GM12875 (cell line): Measurements from ENCODE around the gene MAPK8.

Source experiments
- H3K4me3 ChIP-seq: one replicate; pipeline ENCODE4 v1.5.1; 2011; ENCODE audit warnings: low read depth, low read length, control low read depth
- TF ChIP-seq, protein P1 (sequence below): IDR thresholded peaks from 2 replicates; pipeline ENCODE4 v1.5.1; 2011; ENCODE audit warnings: low read depth, mild to moderate bottlenecking, control low read depth, inconsistent platforms, low read length, moderate library complexity, borderline replicate concordance; ENCODE audit not compliant: insufficient read depth

MAPK8 gene

DNA sequence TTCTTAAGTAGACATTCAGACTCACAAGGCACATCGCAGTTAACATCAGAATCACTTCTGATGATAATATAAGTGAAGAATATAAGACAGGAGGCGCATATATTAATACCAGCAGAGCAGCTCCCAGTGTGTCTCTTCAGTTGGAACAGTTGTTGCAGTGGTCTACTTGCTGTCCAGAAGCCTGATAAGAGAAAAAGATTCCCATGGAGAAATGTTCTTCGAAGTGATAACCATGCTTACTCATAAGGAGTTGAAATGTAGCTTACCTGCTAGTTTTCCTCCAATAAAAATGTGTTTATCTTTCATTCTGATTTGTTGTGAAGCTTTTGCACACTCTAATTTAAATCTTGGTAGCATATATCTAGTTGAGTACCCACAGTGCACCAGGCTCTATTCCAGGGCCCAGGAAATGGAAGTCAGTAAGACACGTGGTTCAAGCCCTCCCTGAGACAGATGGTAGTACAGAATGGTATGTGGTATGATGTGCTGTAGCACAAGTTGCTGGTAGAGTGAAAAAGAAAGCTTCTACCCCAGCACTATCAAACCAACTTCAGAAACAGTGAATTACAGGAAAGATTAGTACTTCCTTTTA is 124.0 kb downstream of the MAPK8 start:
- TF ChIP-seq, protein P1, sequence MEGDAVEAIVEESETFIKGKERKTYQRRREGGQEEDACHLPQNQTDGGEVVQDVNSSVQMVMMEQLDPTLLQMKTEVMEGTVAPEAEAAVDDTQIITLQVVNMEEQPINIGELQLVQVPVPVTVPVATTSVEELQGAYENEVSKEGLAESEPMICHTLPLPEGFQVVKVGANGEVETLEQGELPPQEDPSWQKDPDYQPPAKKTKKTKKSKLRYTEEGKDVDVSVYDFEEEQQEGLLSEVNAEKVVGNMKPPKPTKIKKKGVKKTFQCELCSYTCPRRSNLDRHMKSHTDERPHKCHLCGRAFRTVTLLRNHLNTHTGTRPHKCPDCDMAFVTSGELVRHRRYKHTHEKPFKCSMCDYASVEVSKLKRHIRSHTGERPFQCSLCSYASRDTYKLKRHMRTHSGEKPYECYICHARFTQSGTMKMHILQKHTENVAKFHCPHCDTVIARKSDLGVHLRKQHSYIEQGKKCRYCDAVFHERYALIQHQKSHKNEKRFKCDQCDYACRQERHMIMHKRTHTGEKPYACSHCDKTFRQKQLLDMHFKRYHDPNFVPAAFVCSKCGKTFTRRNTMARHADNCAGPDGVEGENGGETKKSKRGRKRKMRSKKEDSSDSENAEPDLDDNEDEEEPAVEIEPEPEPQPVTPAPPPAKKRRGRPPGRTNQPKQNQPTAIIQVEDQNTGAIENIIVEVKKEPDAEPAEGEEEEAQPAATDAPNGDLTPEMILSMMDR, result no peak
- no peak overlapping the region for H3K4me3 ChIP-seq

DNA sequence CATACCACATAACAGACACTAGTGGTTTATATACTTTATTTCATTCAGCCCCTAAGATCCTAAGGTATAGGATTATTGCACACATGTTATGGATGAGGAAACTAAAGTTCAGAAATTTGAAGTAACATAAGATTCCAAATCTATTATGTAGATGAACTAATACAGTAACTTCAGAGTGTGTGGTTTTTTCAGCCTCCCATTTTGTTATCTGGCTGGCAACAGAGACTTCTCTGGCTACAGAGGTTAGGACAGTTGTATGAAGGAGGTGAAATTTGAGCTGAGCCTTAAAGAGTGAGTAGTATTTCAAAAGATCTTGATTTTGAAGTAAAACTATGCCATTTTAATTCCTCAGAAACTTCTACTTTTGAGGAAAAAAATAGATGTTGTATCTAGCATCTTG is 125.4 kb downstream of the MAPK8 start:
- TF ChIP-seq, protein P1, result no peak

DNA sequence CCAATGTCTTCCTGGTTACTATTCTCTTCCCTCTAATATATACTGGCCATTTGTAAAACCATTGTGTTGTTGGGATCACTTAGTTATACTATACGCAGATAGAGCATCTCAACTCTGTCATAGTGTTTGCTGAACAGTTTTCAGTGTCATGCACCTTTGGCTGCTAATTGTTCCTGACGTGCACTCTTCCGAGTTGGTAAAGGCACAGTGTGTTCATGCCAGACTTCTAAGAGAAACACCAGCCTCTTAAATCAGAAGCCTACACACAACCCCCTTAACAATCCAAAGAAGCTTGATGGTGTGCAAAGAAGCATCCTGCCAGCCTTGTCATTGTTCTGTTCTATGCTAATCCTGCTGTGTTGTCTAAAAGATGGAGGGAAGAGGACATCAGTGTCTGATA is 131.1 kb downstream of the MAPK8 start:
- H3K4me3 ChIP-seq, result no peak overlapping the region
- TF ChIP-seq, protein P1, result no peak

More for the DNA sequence above, 125.4 kb downstream of the MAPK8 start:
- no peak overlapping the region for H3K4me3 ChIP-seq

DNA sequence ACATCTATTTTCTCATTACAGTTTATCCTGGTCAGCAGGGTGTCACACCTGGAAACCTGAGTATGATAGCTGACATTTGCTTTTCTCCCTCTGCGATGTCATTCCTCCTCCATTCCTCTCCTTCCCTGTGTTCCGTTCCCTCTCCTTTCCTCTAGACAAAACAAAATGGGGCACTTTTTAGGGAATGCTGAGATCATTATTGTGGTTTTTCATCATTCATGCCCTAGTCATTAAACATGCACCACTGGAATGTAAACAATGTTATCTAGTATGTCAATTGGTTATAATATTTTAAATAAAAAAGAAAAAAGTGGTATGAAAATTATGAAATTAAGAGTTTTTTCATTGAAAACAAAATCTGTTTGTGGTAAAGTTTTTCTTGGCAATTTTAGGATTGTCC is 132.6 kb downstream of the MAPK8 start:
- TF ChIP-seq, protein P1, result no peak

GRCh38 chr10:48439581-48440041 is 133.1 kb downstream of the MAPK8 start:
- TF ChIP-seq, protein P1, result no peak
- no peak overlapping the region for H3K4me3 ChIP-seq

More for the DNA sequence above, 132.6 kb downstream of the MAPK8 start:
- H3K4me3 ChIP-seq, result no peak overlapping the region

DNA sequence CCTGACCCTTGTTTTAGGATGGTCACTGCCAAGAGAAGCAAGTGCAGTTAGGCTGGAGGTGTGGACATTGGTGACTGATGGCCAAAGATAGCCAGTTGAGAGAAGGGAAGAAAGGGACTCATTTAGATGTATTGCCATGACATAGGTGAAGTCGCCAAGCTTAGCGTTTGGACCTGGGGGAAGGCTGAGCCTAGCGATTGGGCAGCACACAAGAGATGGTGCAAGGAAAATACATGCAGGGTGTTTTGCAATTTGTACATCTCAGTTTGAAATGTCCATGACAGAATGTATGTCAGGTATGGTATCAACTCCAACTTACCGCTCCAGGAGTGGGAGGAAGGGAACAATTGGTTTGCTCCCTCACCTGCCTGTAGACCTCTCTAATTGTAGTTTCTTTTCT is 134.3 kb downstream of the MAPK8 start:
- TF ChIP-seq, protein P1, result no peak
- no peak overlapping the region for H3K4me3 ChIP-seq

GRCh38 chr10:48442090-48442808 is 135.8 kb downstream of the MAPK8 start:
- no peak overlapping the region for H3K4me3 ChIP-seq
- TF ChIP-seq, protein P1, result no peak
